WERI-Rb-1 (cell line): ENCODE results near the gene NCS1.

Source experiments
- DNase-seq: peaks from one replicate; pipeline ENCODE4 v3.0.0-alpha.2; 2020
- H3K27ac ChIP-seq: fragments of 250-450 bp; sonication (Bioruptor Pico); 2 replicates; pipeline ENCODE4 v1.5.1; 2020; ENCODE audit warnings: mild to moderate bottlenecking, moderate library complexity
- H3K27me3 ChIP-seq: fragments of 250-450 bp; sonication (Bioruptor Pico); 2 replicates; pipeline ENCODE4 v1.5.1; 2021; ENCODE audit warnings: mild to moderate bottlenecking, low read depth, moderate library complexity; ENCODE audit not compliant: insufficient read depth, severe bottlenecking
- H3K36me3 ChIP-seq: fragments of 250-450 bp; sonication (Bioruptor Pico); 2 replicates; pipeline ENCODE4 v1.5.1; 2020; ENCODE audit warnings: mild to moderate bottlenecking, moderate library complexity
- H3K4me3 ChIP-seq: 2 replicates; pipeline ENCODE4 v1.5.1; 2011; ENCODE audit warnings: low read depth, mild to moderate bottlenecking, control low read depth, low read length
- H3K9me3 ChIP-seq: fragments of 250-450 bp; sonication (Bioruptor Pico); 2 replicates; pipeline ENCODE4 v1.5.1; 2021; ENCODE audit warnings: mild to moderate bottlenecking, moderate library complexity; ENCODE audit not compliant: severe bottlenecking
- CTCF ChIP-seq: IDR thresholded peaks from 2 replicates; pipeline ENCODE4 v1.5.1; 2011; ENCODE audit warnings: low read depth, mild to moderate bottlenecking, control low read depth, inconsistent platforms, low read length

NCS1 gene

GRCh38 chr9:130226112-130226511 lies 53.9 kb downstream of the NCS1 start:
- no peak for TF ChIP-seq CTCF
- H3K9me3 ChIP-seq = peaks cover 13% of the 10 kb centered on the region
- H3K27me3 ChIP-seq = no peaks in the 10 kb centered on the region
- peak overlapping the region; percentile 78 for H3K27ac ChIP-seq
- peaks cover 79% of the 10 kb centered on the region for H3K36me3 ChIP-seq
- no peak for DNase-seq
- H3K4me3 ChIP-seq = no peak overlapping the region

GRCh38 chr9:130227833-130228232 lies 55.6 kb downstream of the NCS1 start:
- Histone ChIP-seq H3K36me3 (peaks cover 88% of the 10 kb centered on the region), H3K27me3 (no peaks in the 10 kb centered on the region)
- DNase-seq = no peak

GRCh38 chr9:130229759-130230158 lies 57.6 kb downstream of the NCS1 start:
- no peak overlapping the region for H3K4me3 ChIP-seq
- no peak for DNase-seq

More at GRCh38 chr9:130227833-130228232, 55.6 kb downstream of the NCS1 start:
- no peak for TF ChIP-seq CTCF
- no peak overlapping the region for H3K4me3 ChIP-seq
- no peak overlapping the region for H3K27ac ChIP-seq
- H3K9me3 ChIP-seq = peaks cover 13% of the 10 kb centered on the region

GRCh38 chr9:130230631-130231030 lies 58.4 kb downstream of the NCS1 start:
- Histone ChIP-seq H3K4me3 (no peak overlapping the region), H3K9me3 (peaks cover 9% of the 10 kb centered on the region), H3K27ac (no peak overlapping the region), H3K36me3 (peaks cover 95% of the 10 kb centered on the region), H3K27me3 (no peaks in the 10 kb centered on the region)
- DNase-seq = no peak
- TF ChIP-seq CTCF = no peak

More at GRCh38 chr9:130229759-130230158, 57.6 kb downstream of the NCS1 start:
- no peak overlapping the region for H3K27ac ChIP-seq
- TF ChIP-seq CTCF = no peak
- peaks cover 92% of the 10 kb centered on the region for H3K36me3 ChIP-seq
- no peaks in the 10 kb centered on the region for H3K27me3 ChIP-seq
- H3K9me3 ChIP-seq = peaks cover 10% of the 10 kb centered on the region

- no peaks in the 10 kb centered on the region for H3K27me3 ChIP-seq
- peak; percentile 63 for DNase-seq
- peak overlapping the region; percentile 53 for H3K27ac ChIP-seq
- H3K4me3 ChIP-seq = no peak overlapping the region
- TF ChIP-seq CTCF = no peak
- H3K9me3 ChIP-seq = no peaks in the 10 kb centered on the region
- H3K36me3 ChIP-seq = peaks cover 89% of the 10 kb centered on the region
Measured at GRCh38 chr9:130232899-130233586, 60.8 kb downstream of the NCS1 start.

GRCh38 chr9:130233587-130233945 lies 61.4 kb downstream of the NCS1 start:
- H3K27me3 ChIP-seq = no peaks in the 10 kb centered on the region
- H3K27ac ChIP-seq = no peak overlapping the region; the same call in 1 of the 2 replicates
- no peak for TF ChIP-seq CTCF
- no peak for DNase-seq
- H3K36me3 ChIP-seq = peaks cover 86% of the 10 kb centered on the region
- H3K9me3 ChIP-seq = no peaks in the 10 kb centered on the region
- H3K4me3 ChIP-seq = no peak overlapping the region
